ENCODE data around the gene COA1. TPM values are rescaled to one million over a fixed set of nuclear protein-coding genes. Genes with fewer than 3 reads are reported as not detected.

The COA1 gene
- total and polyA plus RNA-seq, 2 donors (not counting 3 experiments of a cell fraction or from before 2014, with no cell fraction given) = 38.1 to 55.1 TPM

DNA sequence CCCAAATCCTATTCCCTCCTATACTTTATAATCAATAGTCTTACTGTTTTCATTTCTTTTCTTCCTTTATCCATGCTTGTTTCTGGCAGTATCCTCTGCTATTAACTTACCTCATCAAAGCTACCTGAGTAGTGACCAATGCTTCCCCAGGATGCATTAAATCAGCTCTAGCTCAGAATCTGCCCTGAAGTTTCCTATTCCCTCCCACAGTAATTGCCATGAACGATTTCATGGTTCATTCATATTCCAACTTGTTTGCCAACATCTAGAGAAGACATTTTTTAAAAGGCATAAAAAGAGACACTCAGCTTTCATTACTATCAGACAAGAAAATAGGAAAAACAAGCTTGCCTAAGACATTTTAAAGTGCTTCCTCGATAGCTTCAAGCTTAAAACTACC, 42.3 kb downstream of the COA1 start:
- FAIRE-seq = no peak
- H2AFZ ChIP-seq (ENCODE audit: low read depth, low read length) = no peak overlapping the region
- intact Hi-C loops (cut with micrococcal nuclease) = no loop called here
- H4K20me1 ChIP-seq (replicated peaks; ENCODE audit: control insufficient read depth, extremely low read depth, insufficient read depth, low read length) = no peaks in the 10 kb centered on the region
- no peaks in the 10 kb centered on the region for H3K9me3 ChIP-seq (replicated peaks; ENCODE audit: control insufficient read depth, insufficient read depth, low read length)
- H3K9ac ChIP-seq (replicated peaks; ENCODE audit: extremely low read depth, insufficient read depth, low read length) = no peak overlapping the region
- no peak for DNase-seq (ENCODE audit: low read depth, low spot score)
- no peak overlapping the region for H3K27ac ChIP-seq (ENCODE audit: insufficient read depth, low read depth, low read length)
- H3K4me1 ChIP-seq (ENCODE audit: control insufficient read depth, extremely low read depth, insufficient read depth, low read length) = no peaks in the 10 kb centered on the region
- peaks cover 23% of the 10 kb centered on the region for H3K79me2 ChIP-seq (ENCODE audit: control insufficient read depth, insufficient read depth, low read length)
- H3K4me2 ChIP-seq (ENCODE audit: insufficient read depth, low read length) = no peak overlapping the region
- no peaks in the 10 kb centered on the region for H3K27me3 ChIP-seq (ENCODE audit: control insufficient read depth in 2 of 2, insufficient read depth in 2 of 2, low read length in 2 of 2)
- BruUV-seq (replicated peaks) = no TSS peak
- TF ChIP-seq FOS (IDR thresholded peaks at IDR 0.05; ENCODE audit: borderline replicate concordance, insufficient read depth, low read length) = no peak
- no peak for TF ChIP-seq EZH2 (IDR thresholded peaks at IDR 0.05; ENCODE audit: borderline replicate concordance, low read depth, low read length, severe bottlenecking)
- no peak for TF ChIP-seq GATA2 (IDR thresholded peaks at IDR 0.05; ENCODE audit: insufficient read depth, insufficient read length, low read depth, low read length)
- dilution Hi-C loops (cut with MboI; ENCODE audit: extremely low pct_ligation_motif_present, low sequenced_read_pairs) = no loop called here
- H3K4me3 ChIP-seq (replicated peaks in 1 of 3; ENCODE audit: insufficient read depth in 1 of 3, low read depth in 1 of 3, low read length in 3 of 3) = no peak overlapping the region
- H3K9me1 ChIP-seq (replicated peaks; ENCODE audit: control insufficient read depth, extremely low read depth, insufficient read depth, low read length) = no peaks in the 10 kb centered on the region
- ChIA-PET CTCF (interaction anchor here (1.3 to 5.2 kb wide), 4 partner anchors 11 to 105 kb away, joined by 4 to 32 read pairs (median 4); partner anchors contain the start of gene STK17A), POLR2A (no interaction called here)
- no peaks in the 10 kb centered on the region for H3K36me3 ChIP-seq (ENCODE audit: control insufficient read depth in 2 of 2, extremely low read depth in 1 of 2, insufficient read depth in 2 of 2, low read length in 2 of 2)

DNA sequence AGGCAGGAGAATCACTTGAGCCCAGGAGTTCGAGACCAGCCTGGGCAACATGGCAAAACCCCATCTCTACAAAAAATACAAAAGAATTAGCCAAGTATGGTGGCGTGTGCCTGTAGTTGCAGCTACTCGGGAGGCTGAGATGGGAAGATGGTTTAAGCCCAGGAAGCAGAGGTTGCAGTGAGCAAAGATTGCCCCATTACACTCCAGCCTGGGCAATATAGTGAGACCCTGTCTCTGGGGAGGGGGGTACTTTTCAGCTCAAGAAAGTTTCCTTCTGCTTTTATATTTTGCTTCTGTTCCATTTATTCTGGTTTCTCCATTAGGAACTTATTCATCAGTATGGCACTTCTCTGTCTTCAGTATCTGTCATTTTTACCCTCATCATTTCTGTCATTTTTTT, 48.6 kb downstream of the COA1 start:
- no TSS peak for BruUV-seq (replicated peaks)
- Histone ChIP-seq H3K27me3 (ENCODE audit: control insufficient read depth in 2 of 2, insufficient read depth in 2 of 2, low read length in 2 of 2) (no peaks in the 10 kb centered on the region), H3K36me3 (ENCODE audit: control insufficient read depth in 2 of 2, extremely low read depth in 1 of 2, insufficient read depth in 2 of 2, low read length in 2 of 2) (no peaks in the 10 kb centered on the region), H3K9ac (replicated peaks; ENCODE audit: extremely low read depth, insufficient read depth, low read length) (no peak overlapping the region), H3K9me3 (replicated peaks; ENCODE audit: control insufficient read depth, insufficient read depth, low read length) (no peaks in the 10 kb centered on the region), H3K9me1 (replicated peaks; ENCODE audit: control insufficient read depth, extremely low read depth, insufficient read depth, low read length) (no peaks in the 10 kb centered on the region), H3K4me1 (ENCODE audit: control insufficient read depth, extremely low read depth, insufficient read depth, low read length) (no peaks in the 10 kb centered on the region), H3K4me2 (ENCODE audit: insufficient read depth, low read length) (no peak overlapping the region), H3K79me2 (ENCODE audit: control insufficient read depth, insufficient read depth, low read length) (peaks cover 13% of the 10 kb centered on the region), H4K20me1 (replicated peaks; ENCODE audit: control insufficient read depth, extremely low read depth, insufficient read depth, low read length) (no peaks in the 10 kb centered on the region), H3K4me3 (replicated peaks in 1 of 3; ENCODE audit: insufficient read depth in 1 of 3, low read depth in 1 of 3, low read length in 3 of 3) (no peak overlapping the region), H3K27ac (ENCODE audit: insufficient read depth, low read depth, low read length) (no peak overlapping the region), H2AFZ (ENCODE audit: low read depth, low read length) (no peak overlapping the region)
- FAIRE-seq (no peak), DNase-seq (ENCODE audit: low read depth, low spot score) (no peak)
- TF ChIP-seq FOS (IDR thresholded peaks at IDR 0.05; ENCODE audit: borderline replicate concordance, insufficient read depth, low read length) (no peak), POLR2AphosphoS5 (IDR thresholded peaks at IDR 0.05; ENCODE audit: insufficient read depth, low read depth, low read length) (no peak), JUN (IDR thresholded peaks at IDR 0.05; ENCODE audit: borderline replicate concordance, insufficient read depth, insufficient read length, low read depth) (no peak), POLR2A (IDR thresholded peaks at IDR 0.05; ENCODE audit: low read depth, low read length) (no peak), EZH2 (IDR thresholded peaks at IDR 0.05; ENCODE audit: borderline replicate concordance, low read depth, low read length, severe bottlenecking) (no peak), GATA2 (IDR thresholded peaks at IDR 0.05; ENCODE audit: insufficient read depth, insufficient read length, low read depth, low read length) (no peak), MYC (IDR thresholded peaks at IDR 0.05; ENCODE audit: low read depth, low read length) (no peak)
- TF ChIP-seq, protein P1, sequence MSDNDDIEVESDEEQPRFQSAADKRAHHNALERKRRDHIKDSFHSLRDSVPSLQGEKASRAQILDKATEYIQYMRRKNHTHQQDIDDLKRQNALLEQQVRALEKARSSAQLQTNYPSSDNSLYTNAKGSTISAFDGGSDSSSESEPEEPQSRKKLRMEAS (IDR thresholded peaks at IDR 0.05; ENCODE audit: insufficient read depth, insufficient read length) = no peak
- TF ChIP-seq, protein P2, sequence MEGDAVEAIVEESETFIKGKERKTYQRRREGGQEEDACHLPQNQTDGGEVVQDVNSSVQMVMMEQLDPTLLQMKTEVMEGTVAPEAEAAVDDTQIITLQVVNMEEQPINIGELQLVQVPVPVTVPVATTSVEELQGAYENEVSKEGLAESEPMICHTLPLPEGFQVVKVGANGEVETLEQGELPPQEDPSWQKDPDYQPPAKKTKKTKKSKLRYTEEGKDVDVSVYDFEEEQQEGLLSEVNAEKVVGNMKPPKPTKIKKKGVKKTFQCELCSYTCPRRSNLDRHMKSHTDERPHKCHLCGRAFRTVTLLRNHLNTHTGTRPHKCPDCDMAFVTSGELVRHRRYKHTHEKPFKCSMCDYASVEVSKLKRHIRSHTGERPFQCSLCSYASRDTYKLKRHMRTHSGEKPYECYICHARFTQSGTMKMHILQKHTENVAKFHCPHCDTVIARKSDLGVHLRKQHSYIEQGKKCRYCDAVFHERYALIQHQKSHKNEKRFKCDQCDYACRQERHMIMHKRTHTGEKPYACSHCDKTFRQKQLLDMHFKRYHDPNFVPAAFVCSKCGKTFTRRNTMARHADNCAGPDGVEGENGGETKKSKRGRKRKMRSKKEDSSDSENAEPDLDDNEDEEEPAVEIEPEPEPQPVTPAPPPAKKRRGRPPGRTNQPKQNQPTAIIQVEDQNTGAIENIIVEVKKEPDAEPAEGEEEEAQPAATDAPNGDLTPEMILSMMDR (IDR thresholded peaks at IDR 0.05; ENCODE audit: extremely low read depth in 1 of 2, insufficient read depth in 1 of 2, low read depth in 1 of 2, low read length in 2 of 2) = no peak
- POLR2A ChIA-PET = interaction anchor here (1.0 kb wide), 1 partner anchor 98 kb away, joined by 3 read pairs; the partner anchor contains the start of gene STK17A
- dilution Hi-C loops (cut with MboI; ENCODE audit: extremely low pct_ligation_motif_present, low sequenced_read_pairs) (no loop called here), intact Hi-C loops (cut with micrococcal nuclease) (no loop called here)
- CTCF ChIA-PET = interaction anchor here (1.0 to 2.5 kb wide), 3 partner anchors 8 to 33 kb away, joined by 3 to 13 read pairs (median 6); no protein-coding TSS in a partner anchor
